ENCODE results near the gene SUSD4.
A peak's percentile ranks its signal among the peaks of the same experiment; 100 is the strongest.

Gene SUSD4

GRCh38 chr1:223183268-223183862, 180.6 kb downstream of the SUSD4 start:
- no peak for DNase-seq (ENCODE audit: low spot score)

GRCh38 chr1:223180731-223181321, 183.2 kb downstream of the SUSD4 start:
- DNase-seq (ENCODE audit: low spot score) = peak; percentile 62

GRCh38 chr1:223179786-223180185, 184.2 kb downstream of the SUSD4 start:
- DNase-seq (ENCODE audit: low spot score) = no peak

GRCh38 chr1:223179280-223179679, 184.7 kb downstream of the SUSD4 start:
- DNase-seq (ENCODE audit: low spot score) = no peak

GRCh38 chr1:223177681-223178080, 186.3 kb downstream of the SUSD4 start:
- peak; percentile 46 for DNase-seq (ENCODE audit: low spot score)

- no peak for DNase-seq (ENCODE audit: low spot score)
Observed at GRCh38 chr1:223176437-223176836, 187.5 kb downstream of the SUSD4 start.

GRCh38 chr1:223175633-223176032, 188.3 kb downstream of the SUSD4 start:
- peak; percentile 56 for DNase-seq (ENCODE audit: low spot score)

- no peak for DNase-seq (ENCODE audit: low spot score)
Observed at GRCh38 chr1:223175032-223175431, 188.9 kb downstream of the SUSD4 start.

Data from globus pallidus (tissue), 1 donor.